ENCODE measurements around the gene SASH1.

DNA sequence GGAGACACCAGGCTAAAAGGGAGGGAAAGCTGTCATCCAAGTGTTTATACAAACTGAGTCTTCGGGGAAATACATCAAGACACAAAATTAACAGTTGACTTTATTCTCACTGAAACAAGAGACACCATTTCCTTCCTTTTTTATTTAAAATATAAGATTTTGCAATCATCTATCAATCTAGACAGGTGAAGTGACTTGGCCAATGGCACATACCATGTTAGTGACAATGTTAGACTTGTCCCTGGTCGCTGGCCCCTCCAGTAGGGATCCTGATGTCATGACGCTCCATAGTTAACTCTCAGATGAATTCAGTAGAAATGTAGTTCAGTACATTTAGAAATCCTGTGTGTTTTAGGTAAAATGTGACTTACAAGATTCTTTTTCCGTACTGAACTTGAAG lies 2.9 kb downstream of the SASH1 start:
- TF ChIP-seq, protein P1, sequence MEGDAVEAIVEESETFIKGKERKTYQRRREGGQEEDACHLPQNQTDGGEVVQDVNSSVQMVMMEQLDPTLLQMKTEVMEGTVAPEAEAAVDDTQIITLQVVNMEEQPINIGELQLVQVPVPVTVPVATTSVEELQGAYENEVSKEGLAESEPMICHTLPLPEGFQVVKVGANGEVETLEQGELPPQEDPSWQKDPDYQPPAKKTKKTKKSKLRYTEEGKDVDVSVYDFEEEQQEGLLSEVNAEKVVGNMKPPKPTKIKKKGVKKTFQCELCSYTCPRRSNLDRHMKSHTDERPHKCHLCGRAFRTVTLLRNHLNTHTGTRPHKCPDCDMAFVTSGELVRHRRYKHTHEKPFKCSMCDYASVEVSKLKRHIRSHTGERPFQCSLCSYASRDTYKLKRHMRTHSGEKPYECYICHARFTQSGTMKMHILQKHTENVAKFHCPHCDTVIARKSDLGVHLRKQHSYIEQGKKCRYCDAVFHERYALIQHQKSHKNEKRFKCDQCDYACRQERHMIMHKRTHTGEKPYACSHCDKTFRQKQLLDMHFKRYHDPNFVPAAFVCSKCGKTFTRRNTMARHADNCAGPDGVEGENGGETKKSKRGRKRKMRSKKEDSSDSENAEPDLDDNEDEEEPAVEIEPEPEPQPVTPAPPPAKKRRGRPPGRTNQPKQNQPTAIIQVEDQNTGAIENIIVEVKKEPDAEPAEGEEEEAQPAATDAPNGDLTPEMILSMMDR (IDR thresholded peaks at IDR 0.05): no peak
- TF ChIP-seq POLR2A (IDR thresholded peaks at IDR 0.05): no peak
- no peak for TF ChIP-seq EP300 (IDR thresholded peaks at IDR 0.05)

Measured in ovary (tissue), 3 donors.